M059J (cell line): Measurements from ENCODE around the gene DCAKD. TPM values are rescaled to one million over a fixed set of nuclear protein-coding genes. Genes with fewer than 3 reads are reported as not detected.

Experiments
- DNase-seq: peaks from one replicate; pipeline ENCODE4 v3.0.0-alpha.2; 2012; ENCODE audit warnings: low read depth
- total RNA-seq: library from RNA; depleted of rRNA; stranded (reverse); fragments of >200 nt; shearing (Covaris generic); gene quantifications from 2 replicates; pipeline ENCODE4 v1.2.3, GENCODE V29; 2014; rRNA removed

Gene DCAKD
- total RNA-seq, 1 experiment from 2014 or later = 22.2 TPM

GRCh38 chr17:44976206-44976605 is 75.2 kb downstream of the DCAKD start:
- DNase-seq = no peak

Other genes with a start within 250 kb of the DCAKD start
- gene GJC1, start 221.3 kb downstream of the DCAKD start, total RNA-seq = 7.6 and 19.5 TPM in 2 replicates
- gene HIGD1B, start 203.7 kb downstream of the DCAKD start, total RNA-seq = not detected in 2 replicates
- gene EFTUD2, start 152.2 kb downstream of the DCAKD start, total RNA-seq = 131 and 157 TPM in 2 replicates
- gene GFAP, start 136.1 kb downstream of the DCAKD start, total RNA-seq = not detected in 2 replicates
- gene KIF18B, start 103.9 kb downstream of the DCAKD start, total RNA-seq = 4.9 and 10.6 TPM in 2 replicates
- gene C1QL1, start 83.3 kb downstream of the DCAKD start, total RNA-seq = 14.7 and 21.4 TPM in 2 replicates
- 83.4 and 95.0 TPM in 2 replicates for gene NMT1, start 9.7 kb upstream of the DCAKD start, total RNA-seq
- gene PLCD3, start 80.9 kb upstream of the DCAKD start, total RNA-seq = 31.2 and 36.3 TPM in 2 replicates
- gene ACBD4, start 84.1 kb upstream of the DCAKD start, total RNA-seq = 1.5 and 3.7 TPM in 2 replicates
- 3.4 and 8.0 TPM in 2 replicates for gene HEXIM1, start 96.8 kb upstream of the DCAKD start, total RNA-seq
- 3.2 and 7.0 TPM in 2 replicates for gene HEXIM2, start 110.2 kb upstream of the DCAKD start, total RNA-seq
- 3.1 and 5.6 TPM in 2 replicates for gene FMNL1, start 170.3 kb upstream of the DCAKD start, total RNA-seq
- gene SPATA32, start 210.5 kb upstream of the DCAKD start, total RNA-seq = not detected in 2 replicates